PC-9 (cell line): ENCODE results near the gene ADGRG2. TPM values are rescaled to one million over a fixed set of nuclear protein-coding genes. Genes with fewer than 3 reads are reported as not detected.

ENCODE experiments used
- BruUV-seq: library from RNA; stranded (reverse); fragments of 400-500 nt; replicated peaks from 2 replicates; lab custom pipeline; 2021; lab: Mats Ljungman, UMichigan
- CTCF ChIA-PET: fragments of 300-600 bp; sonication (Branson Sonifier 250); formaldehyde crosslinking; loops from one replicate; lab custom pipeline; 2022; ENCODE audit warnings: antibody characterized with exemption; lab: Charles Lee
- POLR2A ChIA-PET: fragments of 300-600 bp; sonication (Branson Sonifier 250); formaldehyde crosslinking; loops from one replicate; lab custom pipeline; 2022; ENCODE audit warnings: antibody characterized with exemption; ENCODE audit not compliant: unreplicated experiment; lab: Charles Lee
- DNase-seq, 2 experiments: peaks; one replicate each; pipeline versions ENCODE4 v3.0.0 to v3.0.0-alpha.2; 2015 to 2022; ENCODE audit warnings: mixed read lengths in 1 of 2
- H2AFZ ChIP-seq: fragments of 200-600 bp; sonication (generic); 2 replicates; pipeline ENCODE4 v1.8.1; 2017; ENCODE audit warnings: antibody characterized with exemption
- H3F3A ChIP-seq: fragments of 200-600 bp; sonication (generic); 2 replicates; pipeline ENCODE4 v1.8.1; 2017; ENCODE audit warnings: antibody characterized with exemption, mild to moderate bottlenecking, low read depth; ENCODE audit not compliant: insufficient read depth
- H3K27ac ChIP-seq: fragments of 200-600 bp; sonication (generic); 2 replicates; pipeline ENCODE4 v1.6.1; 2016; ENCODE audit warnings: mixed run types
- H3K27me3 ChIP-seq: fragments of 200-600 bp; sonication (generic); 2 replicates; pipeline ENCODE4 v1.6.1; 2016; ENCODE audit warnings: low read depth, mixed run types; ENCODE audit not compliant: insufficient read depth
- H3K36me3 ChIP-seq: fragments of 200-600 bp; sonication (generic); 2 replicates; pipeline ENCODE4 v1.6.1; 2016; ENCODE audit warnings: low read depth, mixed run types
- H3K4me1 ChIP-seq: fragments of 200-600 bp; sonication (generic); replicated peaks from 2 replicates; pipeline ENCODE4 v1.6.1; 2016; ENCODE audit warnings: mixed run types; ENCODE audit not compliant: insufficient read depth
- H3K4me2 ChIP-seq: fragments of 200-600 bp; sonication (generic); 2 replicates; pipeline ENCODE4 v1.6.1; 2017; ENCODE audit warnings: mixed run types
- H3K4me3 ChIP-seq: fragments of 200-600 bp; sonication (generic); 2 replicates; pipeline ENCODE4 v1.6.1; 2016; ENCODE audit warnings: mixed run types
- H3K79me2 ChIP-seq: fragments of 200-600 bp; sonication (generic); 2 replicates; pipeline ENCODE4 v1.6.1; 2017; ENCODE audit warnings: low read depth, mixed run types
- H3K9me2 ChIP-seq: fragments of 200-600 bp; sonication (generic); 2 replicates; pipeline ENCODE4 v1.8.1; 2017; ENCODE audit warnings: mild to moderate bottlenecking; ENCODE audit not compliant: insufficient read depth
- H3K9me3 ChIP-seq: fragments of 200-600 bp; sonication (generic); 2 replicates; pipeline ENCODE4 v1.8.1; 2016; ENCODE audit warnings: low read depth; ENCODE audit not compliant: insufficient read depth
- H4K20me1 ChIP-seq: fragments of 200-600 bp; sonication (generic); 2 replicates; pipeline ENCODE4 v1.8.1; 2017; ENCODE audit not compliant: insufficient read depth
- CTCF ChIP-seq: fragments of 200-600 bp; sonication (generic); conservative IDR thresholded peaks from 2 replicates; pipeline ENCODE4 v1.6.1; 2017; ENCODE audit warnings: mixed run types, antibody characterized with exemption, mild to moderate bottlenecking, moderate library complexity
- EZH2 ChIP-seq: fragments of 200-600 bp; sonication (generic); IDR thresholded peaks from 2 replicates; pipeline ENCODE4 v1.8.0; 2017; ENCODE audit warnings: antibody characterized with exemption, low read depth
- intact Hi-C: fragments of 100-400 bp; cut with micrococcal nuclease; formaldehyde crosslinking; loops from one replicate; pipeline ENCODE4 v1.10.0; 2022; ENCODE audit not compliant: unreplicated experiment
- total RNA-seq: library from RNA; stranded (reverse); gene quantifications from 2 replicates; pipeline ENCODE4 v1.2.3, GENCODE V29; 2021

ADGRG2 gene
- total RNA-seq, 1 experiment from 2014 or later: 0.22 TPM

- H3F3A ChIP-seq: no peaks in the 10 kb centered on the region
- no peaks in the 10 kb centered on the region for H3K9me3 ChIP-seq
- H2AFZ ChIP-seq: no peak overlapping the region
- no peak overlapping the region for H3K27ac ChIP-seq
- intact Hi-C loops: no loop called here
- H3K9me2 ChIP-seq: no peaks in the 10 kb centered on the region
- no peaks in the 10 kb centered on the region for H3K36me3 ChIP-seq
- H3K27me3 ChIP-seq: no peaks in the 10 kb centered on the region
- no peaks in the 10 kb centered on the region for H3K79me2 ChIP-seq
- no TSS peak for BruUV-seq
- ChIA-PET CTCF (no interaction called here), POLR2A (no interaction called here)
- no peak overlapping the region for H3K4me3 ChIP-seq
- H4K20me1 ChIP-seq: no peaks in the 10 kb centered on the region
- TF ChIP-seq EZH2: no peak
- no peak for DNase-seq
- no peak overlapping the region for H3K4me2 ChIP-seq
- H3K4me1 ChIP-seq: no peaks in the 10 kb centered on the region
Observed at GRCh38 chrX:19094654-19095053, 27.6 kb downstream of the ADGRG2 start.

GRCh38 chrX:19091596-19091995 is 30.7 kb downstream of the ADGRG2 start:
- Histone ChIP-seq H3K27me3 (no peaks in the 10 kb centered on the region), H3F3A (no peaks in the 10 kb centered on the region), H4K20me1 (no peaks in the 10 kb centered on the region), H3K27ac (no peak overlapping the region), H3K4me2 (no peak overlapping the region), H3K4me1 (no peaks in the 10 kb centered on the region), H3K9me3 (no peaks in the 10 kb centered on the region), H3K9me2 (no peaks in the 10 kb centered on the region), H2AFZ (no peak overlapping the region), H3K36me3 (no peaks in the 10 kb centered on the region), H3K79me2 (no peaks in the 10 kb centered on the region), H3K4me3 (no peak overlapping the region)
- intact Hi-C loops: no loop called here
- no peak for DNase-seq
- BruUV-seq: no TSS peak
- TF ChIP-seq EZH2 (no peak), CTCF (no peak)
- ChIA-PET POLR2A (no interaction called here), CTCF (no interaction called here)

GRCh38 chrX:19089555-19090040 is 32.7 kb downstream of the ADGRG2 start:
- DNase-seq: no peak
- H3K36me3 ChIP-seq: no peaks in the 10 kb centered on the region
- H3K79me2 ChIP-seq: no peaks in the 10 kb centered on the region
- no peaks in the 10 kb centered on the region for H4K20me1 ChIP-seq
- no peaks in the 10 kb centered on the region for H3K9me2 ChIP-seq
- CTCF ChIA-PET: no interaction called here
- no peaks in the 10 kb centered on the region for H3K4me1 ChIP-seq
- no peaks in the 10 kb centered on the region for H3F3A ChIP-seq
- intact Hi-C loops: no loop called here
- no peak overlapping the region for H3K4me3 ChIP-seq
- H3K27ac ChIP-seq: no peak overlapping the region
- TF ChIP-seq CTCF (no peak), EZH2 (no peak)
- H3K4me2 ChIP-seq: no peak overlapping the region
- no peaks in the 10 kb centered on the region for H3K9me3 ChIP-seq
- BruUV-seq: no TSS peak
- POLR2A ChIA-PET: no interaction called here
- no peaks in the 10 kb centered on the region for H3K27me3 ChIP-seq
- H2AFZ ChIP-seq: no peak overlapping the region

- Histone ChIP-seq H3K79me2 (no peaks in the 10 kb centered on the region), H3K36me3 (no peaks in the 10 kb centered on the region), H3K9me2 (no peaks in the 10 kb centered on the region), H3K4me3 (no peak overlapping the region), H3K4me1 (no peaks in the 10 kb centered on the region), H3K27me3 (no peaks in the 10 kb centered on the region), H3K9me3 (no peaks in the 10 kb centered on the region), H2AFZ (no peak overlapping the region), H3K27ac (no peak overlapping the region), H3K4me2 (no peak overlapping the region), H3F3A (no peaks in the 10 kb centered on the region), H4K20me1 (no peaks in the 10 kb centered on the region)
- DNase-seq: no peak
- intact Hi-C loops: no loop called here
- ChIA-PET POLR2A (no interaction called here), CTCF (no interaction called here)
- TF ChIP-seq EZH2: no peak
- no peak for TF ChIP-seq CTCF
- no TSS peak for BruUV-seq
Observed at GRCh38 chrX:19086102-19086772, 36.0 kb downstream of the ADGRG2 start.
